ENCODE measurements around the gene ASNSD1.

- no peak for TF ChIP-seq GATA2 (IDR thresholded peaks at IDR 0.05; ENCODE audit: low read depth, low read length)
- no peak for TF ChIP-seq GATA3 (IDR thresholded peaks at IDR 0.05; ENCODE audit: low read depth, low read length)
Measured at GRCh38 chr2:189623049-189623448, 38.2 kb upstream of the ASNSD1 start.

Measured in SH-SY5Y (cell line).